ENCODE results near the gene INTS3. TPM values are rescaled to one million over a fixed set of nuclear protein-coding genes. Genes with fewer than 3 reads are reported as not detected.

INTS3 gene
- total and polyA plus RNA-seq, 10 of the 15 experiments (the other 5 are each of a cell fraction or from before 2014, with no cell fraction given) = 12.6 to 87.4 (median 30.8) TPM

GRCh38 chr1:153742411-153743142, 14.7 kb downstream of the INTS3 start (continued):
- TF ChIP-seq PKNOX1 (IDR thresholded peaks at IDR 0.05) (no peak), CHD2 (IDR thresholded peaks at IDR 0.05; ENCODE audit: borderline replicate concordance, low read depth, low read length) (no peak; the same call in 1 of the 2 replicates), JUND (IDR thresholded peaks at IDR 0.05; ENCODE audit: low read depth, low read length) (peak; percentile 69; the same call in 1 of the 2 replicates), NR2C2 (IDR thresholded peaks at IDR 0.05; ENCODE audit: borderline replicate concordance, control insufficient read depth, insufficient read length, low read depth) (no peak), CEBPB (IDR thresholded peaks at IDR 0.05; ENCODE audit: borderline replicate concordance in 1 of 2, low read depth in 2 of 2, low read length in 2 of 2) (no peak), GABPA (IDR thresholded peaks at IDR 0.05; ENCODE audit: low read depth) (peak; percentile 63; the same call in 1 of the 2 replicates), HDAC2 (IDR thresholded peaks at IDR 0.05) (no peak), ZNF622 (IDR thresholded peaks at IDR 0.05) (no peak), FOXM1 (IDR thresholded peaks at IDR 0.05; ENCODE audit: low read depth, low read length) (peak; percentile 58; the same call in 1 of the 2 replicates), ZNF207 (IDR thresholded peaks at IDR 0.05; ENCODE audit: borderline replicate concordance) (no peak), ZBTB40 (IDR thresholded peaks at IDR 0.05; ENCODE audit: borderline replicate concordance) (no peak), NR2C1 (IDR thresholded peaks at IDR 0.05) (no peak), ZNF687 (IDR thresholded peaks at IDR 0.05) (peak; percentile 91), ATF7 (IDR thresholded peaks at IDR 0.05; ENCODE audit: low read depth) (peak; percentile 97), BCL11A (IDR thresholded peaks at IDR 0.05; ENCODE audit: low read depth, low read length) (peak; percentile 41; the same call in 1 of the 2 replicates), CHD4 (IDR thresholded peaks at IDR 0.05) (no peak), FOS (IDR thresholded peaks at IDR 0.05; ENCODE audit: borderline replicate concordance, extremely low read depth, insufficient read length) (no peak), TBL1XR1 (IDR thresholded peaks at IDR 0.05; ENCODE audit: low read depth, low read length) (peak; percentile 33; the same call in 1 of the 2 replicates), NFXL1 (IDR thresholded peaks at IDR 0.05; ENCODE audit: borderline replicate concordance) (no peak), KDM1A (IDR thresholded peaks at IDR 0.05; ENCODE audit: borderline replicate concordance) (no peak), ZSCAN29 (IDR thresholded peaks at IDR 0.05) (no peak), RELA (IDR thresholded peaks at IDR 0.05; ENCODE audit: borderline replicate concordance, partially characterized antibody) (no peak), DPF2 (IDR thresholded peaks at IDR 0.05) (peak; percentile 91; the same call in 1 of the 2 replicates)

All from GM12878 (cell line).